Body of pancreas (tissue), 4 donors: ENCODE results near the gene PITX2. TPM values are rescaled to one million over a fixed set of nuclear protein-coding genes. Genes with fewer than 3 reads are reported as not detected.

Source experiments
- ATAC-seq: fragments of 150-250 bp; one replicate; pipeline ENCODE4 v1.9.1; 2016
- DNase-seq, 4 donors: peaks; one replicate each; pipeline ENCODE4 v3.0.0-alpha.2; 2019
- H3K27ac ChIP-seq, 4 donors: fragments of 200-600 bp; sonication (generic); 1 replicate in 3 of 4; 2 replicates in 1 of 4; pipeline versions ENCODE4 v1.5.1 to v1.6.1; 2016 to 2019; ENCODE audit warnings: mild to moderate bottlenecking in 1 of 4, mixed read lengths in 1 of 4, moderate library complexity in 1 of 4
- H3K27me3 ChIP-seq, 2 donors: fragments of 200-600 bp; sonication (generic); one replicate each; pipeline ENCODE4 v1.6.0; 2016; ENCODE audit warnings: mild to moderate bottlenecking in 1 of 2
- H3K36me3 ChIP-seq, 2 donors: fragments of 200-600 bp; sonication (generic); replicated peaks in 1 of 2; 2 replicates each; pipeline ENCODE4 v1.5.1; 2016; ENCODE audit warnings: low read depth in 2 of 2; ENCODE audit not compliant: insufficient read depth in 1 of 2
- H3K4me1 ChIP-seq: fragments of 200-600 bp; sonication (generic); one replicate; pipeline ENCODE4 v1.6.0; 2016
- H3K4me3 ChIP-seq, 2 donors: fragments of 200-600 bp; sonication (generic); 1 replicate in 1 of 2; 2 replicates in 1 of 2; pipeline ENCODE4 v1.5.1; 2016 to 2019
- H3K9me3 ChIP-seq, 3 donors: fragments of 200-600 bp; sonication (generic); 1 replicate in 2 of 3; 2 replicates in 1 of 3; pipeline ENCODE4 v1.5.1; 2016
- CTCF ChIP-seq, 7 experiments: fragments of 450-650 bp in 4 of 7; fragments of 200-600 bp in 3 of 7; sonication (generic) in 3 of 7; IDR thresholded peaks; one replicate each; pipeline ENCODE4 v1.5.1; 2016 to 2019; ENCODE audit warnings: antibody characterized with exemption in 7 of 7
- POLR2A ChIP-seq, 3 donors: fragments of 450-650 bp; IDR thresholded peaks; one replicate each; pipeline ENCODE4 v1.6.1; 2016; ENCODE audit warnings: antibody characterized with exemption in 3 of 3, mild to moderate bottlenecking in 2 of 3
- WGBS, 2 donors: methylation state at CpG; one replicate each; pipeline ENCODE4 v1.1.5; 2017; 5-methylcytosine and 5-hydroxymethylcytosine counted together
- intact Hi-C: fragments of 100-400 bp; cut with DNase I; formaldehyde crosslinking; loops from one replicate; pipeline ENCODE4 v1.15.1; 2023
- total RNA-seq, 2 donors: library from RNA; depleted of rRNA; stranded (reverse); fragments of >200 nt; gene quantifications; one replicate each; pipeline ENCODE4 v1.1.0, GENCODE V29; 2016

PITX2 gene
- total RNA-seq, 2 donors from 2014 or later = not detected

DNA sequence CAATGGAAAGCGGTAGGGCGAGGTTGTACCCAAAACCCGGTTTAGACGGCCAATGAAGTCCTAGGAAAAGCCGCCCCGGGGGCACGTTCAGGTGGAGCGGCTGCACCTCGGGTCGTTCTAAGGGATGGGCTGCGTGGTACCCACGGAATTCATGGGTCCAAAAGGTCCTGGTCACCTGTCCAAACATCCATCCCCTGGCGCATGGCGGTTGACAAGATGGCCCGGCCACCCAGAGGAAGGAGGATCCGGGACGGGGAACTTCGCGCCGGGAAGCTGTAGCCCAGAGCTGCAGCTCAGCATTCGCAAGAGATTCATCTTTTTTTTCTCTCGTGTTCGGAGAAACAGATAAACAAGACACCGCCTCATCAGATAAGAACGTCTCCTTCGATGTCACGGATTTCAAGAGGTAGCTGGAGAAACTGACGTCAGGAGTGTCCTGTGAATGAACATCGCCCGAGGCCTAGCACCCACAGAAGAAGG is 10.9 kb downstream of the PITX2 start:
- intact Hi-C loops = no loop called here
- Histone ChIP-seq H3K27me3 (peaks cover 3 to 48% of the 10 kb centered on the region in 2 donors), H3K4me1 (peaks cover 16% of the 10 kb centered on the region), H3K9me3 (peaks cover 0 to 1% (median 0%) of the 10 kb centered on the region in 3 donors), H3K36me3 (no peaks in the 10 kb centered on the region), H3K4me3 (no peak overlapping the region), H3K27ac (no peak overlapping the region)
- WGBS, 2 donors = 5 to 6% methylated on average over 25 to 30 of the region's 30 CpGs
- no peak for DNase-seq
- TF ChIP-seq POLR2A (IDR thresholded peaks at IDR 0.05) = no peak
- no peak for TF ChIP-seq CTCF (IDR thresholded peaks at IDR 0.05)
- no peak for ATAC-seq

- Histone ChIP-seq H3K4me1 (peaks cover 16% of the 10 kb centered on the region), H3K27me3 (peaks cover 0 to 48% of the 10 kb centered on the region in 2 donors), H3K9me3 (no peaks in the 10 kb centered on the region), H3K36me3 (no peaks in the 10 kb centered on the region), H3K4me3 (no peak overlapping the region), H3K27ac (no peak overlapping the region)
- WGBS, 2 donors = 2 to 9% methylated on average over 21 to 54 of the region's 54 CpGs
- ATAC-seq (peak; percentile 15), DNase-seq (no peak)
- no peak for TF ChIP-seq POLR2A (IDR thresholded peaks at IDR 0.05)
- no peak for TF ChIP-seq CTCF (IDR thresholded peaks at IDR 0.05)
- intact Hi-C loops = no loop called here
These were observed 11.7 kb downstream of the PITX2 start for GRCh38 chr4:110610940-110611831.

DNA sequence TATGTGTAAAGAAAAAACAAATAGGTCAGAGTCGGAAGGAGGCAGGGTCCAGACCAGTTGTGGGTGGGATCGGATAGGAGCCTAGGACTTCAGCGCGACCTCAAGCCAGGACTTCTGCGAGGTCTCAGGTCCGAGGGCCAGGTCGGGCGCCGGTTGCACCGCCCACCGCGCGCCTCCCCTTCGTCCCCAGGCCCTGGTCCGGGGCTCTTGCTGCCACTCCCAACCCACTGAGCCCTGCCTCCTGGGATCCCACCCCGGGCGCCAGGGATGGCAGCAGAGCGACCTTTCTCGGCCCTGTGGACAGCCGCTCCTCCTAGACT is 12.3 kb downstream of the PITX2 start:
- WGBS, 2 donors = 2 to 7% methylated on average over 10 to 20 of the region's 20 CpGs
- TF ChIP-seq POLR2A (IDR thresholded peaks at IDR 0.05) (no peak), CTCF (IDR thresholded peaks at IDR 0.05) (no peak)
- no peaks in the 10 kb centered on the region for H3K36me3 ChIP-seq
- H3K4me3 ChIP-seq = no peak overlapping the region
- intact Hi-C loops = no loop called here
- H3K27me3 ChIP-seq = peaks cover 0 to 44% of the 10 kb centered on the region in 2 donors
- no peaks in the 10 kb centered on the region for H3K9me3 ChIP-seq
- ATAC-seq (no peak), DNase-seq (no peak)
- H3K4me1 ChIP-seq = peaks cover 16% of the 10 kb centered on the region
- no peak overlapping the region for H3K27ac ChIP-seq

DNA sequence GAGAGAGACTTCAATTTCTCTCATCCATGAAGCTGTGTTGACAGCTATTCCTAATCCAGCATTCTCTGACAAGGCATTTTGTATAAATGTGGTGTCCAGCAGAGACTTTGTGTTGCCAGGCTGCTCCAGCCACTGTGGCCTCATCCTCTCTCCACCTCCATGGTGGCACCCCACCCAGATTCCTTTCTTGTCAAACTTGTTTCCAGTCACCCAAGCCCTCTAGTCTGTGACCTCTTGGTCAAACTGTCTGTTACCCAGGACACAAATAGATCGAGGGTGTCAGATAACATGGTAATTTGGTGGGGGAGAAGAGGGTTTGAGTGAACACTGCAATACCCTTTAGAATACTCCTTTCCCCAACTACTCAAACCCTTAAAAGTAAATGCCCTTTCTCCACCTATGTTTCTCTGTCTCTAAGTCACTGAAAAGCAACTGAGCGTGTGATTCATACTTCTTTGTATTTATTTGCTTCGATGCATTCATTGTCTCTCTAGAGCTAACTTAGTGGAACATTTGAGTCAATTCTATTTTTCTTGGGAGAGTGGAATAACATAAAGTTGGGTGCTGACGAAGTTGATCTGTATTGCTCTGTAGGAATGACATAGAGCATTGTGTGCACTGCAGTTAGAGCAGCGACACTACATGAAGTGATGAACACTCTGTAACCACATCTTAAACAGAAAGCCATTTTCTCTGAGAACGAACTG is 13.7 kb downstream of the PITX2 start:
- peaks cover 0 to 30% of the 10 kb centered on the region in 2 donors for H3K27me3 ChIP-seq
- 13 to 14% methylated on average over 6 of the region's 6 CpGs for WGBS, 2 donors
- DNase-seq = no peak

More for the DNA sequence above, 13.7 kb downstream of the PITX2 start:
- Histone ChIP-seq H3K4me1 (peaks cover 16% of the 10 kb centered on the region), H3K9me3 (no peaks in the 10 kb centered on the region), H3K4me3 (no peak overlapping the region), H3K36me3 (no peaks in the 10 kb centered on the region), H3K27ac (no peak overlapping the region)
- no peak for ATAC-seq
- intact Hi-C loops = no loop called here
- TF ChIP-seq POLR2A (IDR thresholded peaks at IDR 0.05) (no peak), CTCF (IDR thresholded peaks at IDR 0.05) (no peak)
